Activated CD4-positive, CD25-positive, alpha-beta regulatory T cell (primary cell): ENCODE data around the gene TBC1D2.

Source experiments
- DNase-seq, 4 experiments: peaks; one replicate each; lab custom pipeline; 2025; lab: John Stamatoyannopoulos, UW

TBC1D2 gene

GRCh38 chr9:98236901-98237487 is 18.5 kb downstream of the TBC1D2 start:
- no peak for DNase-seq

- DNase-seq, result no peak
Observed at GRCh38 chr9:98235126-98235525, 20.3 kb downstream of the TBC1D2 start.

- DNase-seq, result no peak
Observed at GRCh38 chr9:98234245-98234825, 21.1 kb downstream of the TBC1D2 start.

- DNase-seq, result no peak
Observed at GRCh38 chr9:98232926-98233325, 22.5 kb downstream of the TBC1D2 start.

GRCh38 chr9:98231770-98232478 is 23.5 kb downstream of the TBC1D2 start:
- no peak for DNase-seq

- DNase-seq, result no peak
Observed at GRCh38 chr9:98230789-98231188, 24.7 kb downstream of the TBC1D2 start.

- no peak for DNase-seq
Observed at GRCh38 chr9:98230304-98230703, 25.1 kb downstream of the TBC1D2 start.

- DNase-seq, result no peak
Observed at GRCh38 chr9:98229620-98230019, 25.8 kb downstream of the TBC1D2 start.

GRCh38 chr9:98229090-98229395 is 26.4 kb downstream of the TBC1D2 start:
- DNase-seq, result no peak

GRCh38 chr9:98228392-98229089 is 26.9 kb downstream of the TBC1D2 start:
- no peak for DNase-seq

GRCh38 chr9:98227883-98228282 is 27.6 kb downstream of the TBC1D2 start:
- no peak for DNase-seq

GRCh38 chr9:98226957-98227356 is 28.5 kb downstream of the TBC1D2 start:
- DNase-seq, result no peak

- no peak for DNase-seq
Observed at GRCh38 chr9:98226516-98226915, 28.9 kb downstream of the TBC1D2 start.

GRCh38 chr9:98225015-98225442 is 30.4 kb downstream of the TBC1D2 start:
- no peak for DNase-seq

- DNase-seq, result no peak
Observed at GRCh38 chr9:98222885-98223691, 32.4 kb downstream of the TBC1D2 start.

GRCh38 chr9:98220911-98221310 is 34.5 kb downstream of the TBC1D2 start:
- no peak for DNase-seq

- no peak for DNase-seq
Observed at GRCh38 chr9:98219794-98220370, 35.6 kb downstream of the TBC1D2 start.

GRCh38 chr9:98219364-98219716 is 36.1 kb downstream of the TBC1D2 start:
- DNase-seq, result no peak

- DNase-seq, result no peak
Observed at GRCh38 chr9:98218562-98219363, 36.7 kb downstream of the TBC1D2 start.

GRCh38 chr9:98217255-98217654 is 38.2 kb downstream of the TBC1D2 start:
- no peak for DNase-seq

- no peak for DNase-seq
Observed at GRCh38 chr9:98216391-98216790, 39.1 kb downstream of the TBC1D2 start.
